ENCODE results near the gene HBG1. TPM values are rescaled to one million over a fixed set of nuclear protein-coding genes. Genes with fewer than 3 reads are reported as not detected.

Gene HBG1
- total and polyA plus RNA-seq, 7 donors = 1.3 TPM; not detected in 6

GRCh38 chr11:5275369-5276110 lies 25.9 kb upstream of the HBG1 start:
- Histone ChIP-seq H3K36me3 (ENCODE audit: insufficient read depth in 1 of 2, low read depth in 1 of 2) (no peaks in the 10 kb centered on the region), H3K4me3 (no peak overlapping the region), H3K9me3 (no peaks in the 10 kb centered on the region), H3K27me3 (ENCODE audit: insufficient read depth in 3 of 3, low read length in 2 of 3) (no peaks in the 10 kb centered on the region), H3K27ac (no peak overlapping the region), H3K4me1 (no peaks in the 10 kb centered on the region)
- no peak for DNase-seq
- no peak for ATAC-seq
- TF ChIP-seq CTCF (IDR thresholded peaks at IDR 0.05) = no peak
- intact Hi-C loops (cut with DNase I) = no loop called here
- WGBS, 3 donors = 75 to 79% (median 78%) methylated on average over 6 of the region's 6 CpGs

GRCh38 chr11:5274395-5274794 lies 24.7 kb upstream of the HBG1 start:
- Histone ChIP-seq H3K4me3 (no peak overlapping the region), H3K36me3 (ENCODE audit: insufficient read depth in 1 of 2, low read depth in 1 of 2) (no peaks in the 10 kb centered on the region), H3K9me3 (no peaks in the 10 kb centered on the region), H3K27ac (no peak overlapping the region), H3K27me3 (ENCODE audit: insufficient read depth in 3 of 3, low read length in 2 of 3) (no peaks in the 10 kb centered on the region), H3K4me1 (no peaks in the 10 kb centered on the region)
- DNase-seq (no peak), ATAC-seq (no peak)
- intact Hi-C loops (cut with DNase I) = no loop called here
- WGBS, 3 donors = 67 to 70% (median 69%) methylated on average over 5 of the region's 5 CpGs
- no peak for TF ChIP-seq CTCF (IDR thresholded peaks at IDR 0.05)

GRCh38 chr11:5272395-5273017 lies 22.8 kb upstream of the HBG1 start:
- no peak for TF ChIP-seq CTCF (IDR thresholded peaks at IDR 0.05)
- Histone ChIP-seq H3K27me3 (ENCODE audit: insufficient read depth in 3 of 3, low read length in 2 of 3) (no peaks in the 10 kb centered on the region), H3K4me1 (no peaks in the 10 kb centered on the region), H3K9me3 (no peaks in the 10 kb centered on the region), H3K36me3 (ENCODE audit: insufficient read depth in 1 of 2, low read depth in 1 of 2) (no peaks in the 10 kb centered on the region), H3K4me3 (no peak overlapping the region), H3K27ac (no peak overlapping the region)
- WGBS, 3 donors = 62 to 75% (median 66%) methylated on average over 4 of the region's 4 CpGs
- no peak for DNase-seq
- intact Hi-C loops (cut with DNase I) = no loop called here
- ATAC-seq = no peak

- no peak for TF ChIP-seq CTCF (IDR thresholded peaks at IDR 0.05)
- Histone ChIP-seq H3K4me1 (no peaks in the 10 kb centered on the region), H3K4me3 (no peak within 1 kb of the TSS), H3K36me3 (ENCODE audit: insufficient read depth in 1 of 2, low read depth in 1 of 2) (no peaks in the 10 kb centered on the region), H3K27ac (no peak within 1 kb of the TSS), H3K9me3 (no peaks in the 10 kb centered on the region), H3K27me3 (ENCODE audit: insufficient read depth in 3 of 3, low read length in 2 of 3) (no peaks in the 10 kb centered on the region)
- no peak for DNase-seq
- 26 to 31% (median 28%) methylated on average over 4 of the region's 4 CpGs for WGBS, 3 donors
- intact Hi-C loops (cut with DNase I) = no loop called here
- ATAC-seq = no peak
These were observed 20.1 kb upstream of the HBG1 start, which contains the start of gene HBE1 for GRCh38 chr11:5269715-5270147. Gene HBE1, minus strand, starts transcription at chr11:5269945. Its CDS starts 55 bp downstream, at chr11:5269890.

All from psoas muscle (tissue), 8 donors.